MM.1S (cell line): Measurements from ENCODE around the gene GSC2.

Source experiments
- DNase-seq: peaks from one replicate; pipeline ENCODE4 v3.0.0-alpha.2; 2015
- H2AFZ ChIP-seq: fragments of 300-600 bp; sonication (generic); 2 replicates; pipeline ENCODE4 v1.6.0; 2016; ENCODE audit warnings: antibody characterized with exemption, low read length
- H3F3A ChIP-seq: fragments of 300-600 bp; sonication (generic); 2 replicates; pipeline ENCODE4 v1.6.1; 2016; ENCODE audit warnings: mild to moderate bottlenecking, antibody characterized with exemption, low read length, moderate library complexity, mixed read lengths; ENCODE audit not compliant: insufficient read depth
- H3K27ac ChIP-seq: fragments of 300-600 bp; sonication (generic); 2 replicates; pipeline ENCODE4 v1.5.1; 2016; ENCODE audit warnings: mild to moderate bottlenecking, low read length
- H3K27me3 ChIP-seq: fragments of 300-600 bp; sonication (generic); replicated peaks from 2 replicates; pipeline ENCODE4 v1.6.0; 2016; ENCODE audit warnings: low read length; ENCODE audit not compliant: insufficient read depth
- H3K36me3 ChIP-seq: fragments of 300-600 bp; sonication (generic); replicated peaks from 2 replicates; pipeline ENCODE4 v1.6.1; 2016; ENCODE audit warnings: mild to moderate bottlenecking, low read length, mixed read lengths; ENCODE audit not compliant: insufficient read depth
- H3K4me1 ChIP-seq: fragments of 300-600 bp; sonication (generic); 2 replicates; pipeline ENCODE4 v1.6.1; 2016; ENCODE audit warnings: low read length, mixed read lengths
- H3K4me2 ChIP-seq: fragments of 300-600 bp; sonication (generic); 2 replicates; pipeline ENCODE4 v1.6.0; 2016; ENCODE audit warnings: low read depth, low read length
- H3K4me3 ChIP-seq: fragments of 300-600 bp; sonication (generic); 2 replicates; pipeline ENCODE4 v1.5.1; 2016; ENCODE audit warnings: low read length, mixed read lengths
- H3K79me2 ChIP-seq: fragments of 300-600 bp; sonication (generic); 2 replicates; pipeline ENCODE4 v1.6.1; 2016; ENCODE audit warnings: mixed run types, low read length, mixed read lengths
- H3K9ac ChIP-seq: fragments of 300-600 bp; sonication (generic); 2 replicates; pipeline ENCODE4 v1.6.1; 2016; ENCODE audit warnings: low read length, mixed read lengths
- H3K9me2 ChIP-seq: fragments of 300-600 bp; sonication (generic); replicated peaks from 2 replicates; pipeline ENCODE4 v1.6.1; 2016; ENCODE audit warnings: mild to moderate bottlenecking, low read length, mixed read lengths; ENCODE audit not compliant: insufficient read depth
- H3K9me3 ChIP-seq: fragments of 300-600 bp; sonication (generic); replicated peaks from 2 replicates; pipeline ENCODE4 v1.6.1; 2016; ENCODE audit warnings: mild to moderate bottlenecking, low read length, mixed read lengths; ENCODE audit not compliant: insufficient read depth
- H4K20me1 ChIP-seq: fragments of 300-600 bp; sonication (generic); 2 replicates; pipeline ENCODE4 v1.6.1; 2016; ENCODE audit warnings: mild to moderate bottlenecking, low read length, moderate library complexity, mixed read lengths; ENCODE audit not compliant: insufficient read depth
- CTCF ChIP-seq: fragments of 300-600 bp; sonication (generic); IDR thresholded peaks from 2 replicates; pipeline ENCODE4 v1.5.1; 2016; ENCODE audit warnings: antibody characterized with exemption, low read length, mixed read lengths
- EZH2 ChIP-seq: fragments of 300-600 bp; sonication (generic); optimal IDR thresholded peaks from 2 replicates; pipeline ENCODE3; 2017; ENCODE audit warnings: low read depth, mild to moderate bottlenecking, antibody characterized with exemption, low read length, mixed read lengths
- EZH2phosphoT487 ChIP-seq: fragments of 300-600 bp; sonication (generic); IDR thresholded peaks from 2 replicates; pipeline ENCODE4 v1.6.1; 2018; ENCODE audit warnings: antibody characterized with exemption, low read length

Gene GSC2

DNA sequence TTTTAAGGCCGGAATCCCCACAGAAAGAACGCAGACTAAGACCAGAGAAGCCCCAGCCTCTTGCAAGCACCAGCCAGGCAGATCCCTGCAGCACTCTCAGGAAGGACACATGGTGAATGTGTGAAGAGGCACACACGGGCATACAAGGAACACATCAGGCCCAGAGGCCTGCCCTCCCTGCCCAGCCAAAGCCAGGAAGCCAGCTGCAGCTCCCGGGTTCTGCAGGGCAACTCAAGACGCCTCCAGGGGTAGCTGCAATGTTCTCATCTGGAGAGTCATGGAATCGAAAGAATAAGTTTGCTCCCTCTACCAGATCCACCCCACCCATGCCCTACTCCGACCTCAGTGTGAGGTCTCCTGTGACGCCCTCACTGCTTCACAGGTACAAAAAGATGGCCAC is 30.1 kb downstream of the GSC2 start:
- peaks cover 41% of the 10 kb centered on the region for H3K4me1 ChIP-seq
- H2AFZ ChIP-seq, result no peak overlapping the region
- H3K4me2 ChIP-seq, result peak overlapping the region; percentile 80; the same call in 1 of the 2 replicates
- TF ChIP-seq EZH2phosphoT487 (no peak), CTCF (no peak), EZH2 (no peak)
- H3K9me2 ChIP-seq, result no peaks in the 10 kb centered on the region
- peaks cover 3% of the 10 kb centered on the region; the same call in 1 of the 2 replicates for H3K27me3 ChIP-seq
- no peaks in the 10 kb centered on the region for H3K36me3 ChIP-seq
- H3K79me2 ChIP-seq, result peaks cover 72% of the 10 kb centered on the region
- H3F3A ChIP-seq, result peaks cover 10% of the 10 kb centered on the region; the same call in 1 of the 2 replicates
- peaks cover 43% of the 10 kb centered on the region for H4K20me1 ChIP-seq
- no peak overlapping the region for H3K27ac ChIP-seq
- no peaks in the 10 kb centered on the region for H3K9me3 ChIP-seq
- no peak overlapping the region for H3K4me3 ChIP-seq
- no peak for DNase-seq
- no peak overlapping the region for H3K9ac ChIP-seq

GRCh38 chr22:19118329-19118880 is 31.7 kb downstream of the GSC2 start:
- no peak for TF ChIP-seq CTCF
- H2AFZ ChIP-seq, result no peak overlapping the region
- peaks cover 41% of the 10 kb centered on the region for H3K4me1 ChIP-seq
- no peaks in the 10 kb centered on the region for H3K36me3 ChIP-seq
- no peak overlapping the region for H3K9ac ChIP-seq
- peak overlapping the region; percentile 5; the same call in 1 of the 2 replicates for H3K27ac ChIP-seq
- peak; percentile 90 for DNase-seq
- H3K4me2 ChIP-seq, result peak overlapping the region; percentile 17; the same call in 1 of the 2 replicates
- peaks cover 52% of the 10 kb centered on the region for H4K20me1 ChIP-seq
- H3K9me3 ChIP-seq, result no peaks in the 10 kb centered on the region
- no peak overlapping the region for H3K4me3 ChIP-seq
- no peaks in the 10 kb centered on the region for H3K9me2 ChIP-seq
- H3K27me3 ChIP-seq, result no peaks in the 10 kb centered on the region
- peaks cover 86% of the 10 kb centered on the region for H3K79me2 ChIP-seq
- H3F3A ChIP-seq, result peaks cover 10% of the 10 kb centered on the region; the same call in 1 of the 2 replicates

DNA sequence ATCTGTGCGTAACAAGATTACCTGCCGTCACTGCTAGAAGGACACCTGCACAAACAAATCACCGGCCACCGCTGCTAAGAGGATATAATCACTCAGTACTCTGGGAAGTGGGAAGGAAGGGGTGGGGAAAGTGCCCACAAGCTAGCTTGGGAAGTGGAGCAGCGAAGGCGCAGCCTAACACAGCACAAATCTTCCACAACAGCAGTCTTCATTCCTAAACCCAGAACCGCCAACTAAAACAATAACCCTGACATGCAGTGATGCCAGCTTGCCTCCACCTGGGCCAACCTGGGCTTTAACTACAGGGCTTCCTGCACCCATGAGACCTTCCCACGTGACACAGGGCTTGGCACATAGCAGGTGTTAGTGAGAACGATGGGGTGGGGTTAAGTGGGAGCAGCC is 33.0 kb downstream of the GSC2 start:
- no peak for TF ChIP-seq EZH2phosphoT487
- TF ChIP-seq CTCF, result no peak
- TF ChIP-seq EZH2, result no peak
- peaks cover 58% of the 10 kb centered on the region for H4K20me1 ChIP-seq
- no peak overlapping the region for H2AFZ ChIP-seq
- peaks cover 10% of the 10 kb centered on the region; the same call in 1 of the 2 replicates for H3F3A ChIP-seq
- H3K27me3 ChIP-seq, result no peaks in the 10 kb centered on the region
- peaks cover 37% of the 10 kb centered on the region for H3K4me1 ChIP-seq
- H3K79me2 ChIP-seq, result peaks cover 99% of the 10 kb centered on the region
- H3K9me2 ChIP-seq, result no peaks in the 10 kb centered on the region
- H3K4me2 ChIP-seq, result no peak overlapping the region
- H3K9me3 ChIP-seq, result no peaks in the 10 kb centered on the region
- no peaks in the 10 kb centered on the region for H3K36me3 ChIP-seq
- no peak overlapping the region for H3K4me3 ChIP-seq
- DNase-seq, result no peak
- no peak overlapping the region for H3K9ac ChIP-seq
- no peak overlapping the region for H3K27ac ChIP-seq
